VCaP (cell line): ENCODE results near the gene HHLA2.

ENCODE experiments used
- H3K27ac ChIP-seq: fragments of 450-650 bp; 2 replicates; pipeline ENCODE4 v1.5.1; 2017
- TF ChIP-seq, protein P1 (sequence below): fragments of 450-650 bp; conservative IDR thresholded peaks from 2 replicates; pipeline ENCODE4 v1.5.1; 2017; ENCODE audit warnings: mild to moderate bottlenecking, moderate library complexity

HHLA2 gene

DNA sequence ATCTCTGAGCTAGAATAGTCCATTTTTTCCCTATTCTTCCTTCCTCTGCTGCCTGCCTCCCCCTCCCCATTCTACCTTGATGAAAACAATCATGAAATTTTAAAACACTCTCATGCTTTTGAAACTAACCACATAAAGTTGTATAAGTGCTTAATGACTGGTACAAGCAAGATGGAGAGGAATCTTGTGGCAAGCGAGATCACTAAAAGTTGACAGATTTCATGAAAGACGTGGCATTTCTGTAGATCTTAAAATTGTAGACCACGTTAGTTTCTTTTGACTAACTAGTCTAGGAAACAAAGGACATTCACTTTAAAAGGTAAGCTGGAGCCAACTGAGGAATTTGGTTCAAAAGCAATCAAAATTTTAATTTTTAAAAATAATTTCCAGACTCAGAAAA is 35.4 kb downstream of the HHLA2 start:
- TF ChIP-seq, protein P1, sequence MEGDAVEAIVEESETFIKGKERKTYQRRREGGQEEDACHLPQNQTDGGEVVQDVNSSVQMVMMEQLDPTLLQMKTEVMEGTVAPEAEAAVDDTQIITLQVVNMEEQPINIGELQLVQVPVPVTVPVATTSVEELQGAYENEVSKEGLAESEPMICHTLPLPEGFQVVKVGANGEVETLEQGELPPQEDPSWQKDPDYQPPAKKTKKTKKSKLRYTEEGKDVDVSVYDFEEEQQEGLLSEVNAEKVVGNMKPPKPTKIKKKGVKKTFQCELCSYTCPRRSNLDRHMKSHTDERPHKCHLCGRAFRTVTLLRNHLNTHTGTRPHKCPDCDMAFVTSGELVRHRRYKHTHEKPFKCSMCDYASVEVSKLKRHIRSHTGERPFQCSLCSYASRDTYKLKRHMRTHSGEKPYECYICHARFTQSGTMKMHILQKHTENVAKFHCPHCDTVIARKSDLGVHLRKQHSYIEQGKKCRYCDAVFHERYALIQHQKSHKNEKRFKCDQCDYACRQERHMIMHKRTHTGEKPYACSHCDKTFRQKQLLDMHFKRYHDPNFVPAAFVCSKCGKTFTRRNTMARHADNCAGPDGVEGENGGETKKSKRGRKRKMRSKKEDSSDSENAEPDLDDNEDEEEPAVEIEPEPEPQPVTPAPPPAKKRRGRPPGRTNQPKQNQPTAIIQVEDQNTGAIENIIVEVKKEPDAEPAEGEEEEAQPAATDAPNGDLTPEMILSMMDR = no peak
- H3K27ac ChIP-seq = no peak overlapping the region

DNA sequence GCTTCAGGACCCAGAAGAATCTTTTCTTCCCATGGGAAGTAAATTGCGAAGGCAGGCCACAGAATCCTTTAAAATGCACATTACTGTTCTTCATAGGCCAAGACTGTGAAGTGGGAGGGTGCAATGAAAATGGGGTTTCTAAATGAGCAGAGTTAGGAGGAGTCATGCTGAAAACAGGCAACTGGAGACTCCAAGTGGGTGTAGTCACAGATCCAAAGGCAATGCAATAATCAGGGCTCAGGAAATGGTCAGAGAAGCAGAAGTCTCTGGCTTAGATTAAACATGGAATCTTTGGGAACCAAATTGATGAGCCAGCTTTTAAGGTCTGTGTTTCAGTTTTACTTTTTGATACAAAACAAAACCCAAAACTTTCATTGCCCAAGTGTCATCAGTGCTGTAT is 37.6 kb downstream of the HHLA2 start:
- TF ChIP-seq, protein P1 = no peak
- H3K27ac ChIP-seq = no peak overlapping the region

DNA sequence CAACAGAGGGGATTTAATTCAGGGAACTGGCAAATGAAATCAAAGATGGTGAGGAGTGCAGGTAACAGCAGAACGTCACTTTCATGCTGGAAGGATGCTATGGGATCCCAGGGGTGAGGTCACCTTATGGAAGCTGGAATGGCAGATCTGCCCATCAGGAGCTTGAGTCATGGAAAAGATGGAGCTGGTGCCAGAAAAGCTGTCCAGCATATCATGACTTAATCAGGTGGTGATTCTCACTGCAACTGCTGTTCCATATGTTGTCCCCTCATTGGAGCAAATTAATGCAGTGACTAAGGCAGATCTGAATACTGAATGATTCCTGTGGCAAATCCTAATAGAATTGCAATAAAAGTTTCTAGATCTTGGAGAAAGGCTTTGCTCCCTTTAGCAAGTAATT is 38.4 kb downstream of the HHLA2 start:
- no peak overlapping the region for H3K27ac ChIP-seq
- TF ChIP-seq, protein P1 = no peak

DNA sequence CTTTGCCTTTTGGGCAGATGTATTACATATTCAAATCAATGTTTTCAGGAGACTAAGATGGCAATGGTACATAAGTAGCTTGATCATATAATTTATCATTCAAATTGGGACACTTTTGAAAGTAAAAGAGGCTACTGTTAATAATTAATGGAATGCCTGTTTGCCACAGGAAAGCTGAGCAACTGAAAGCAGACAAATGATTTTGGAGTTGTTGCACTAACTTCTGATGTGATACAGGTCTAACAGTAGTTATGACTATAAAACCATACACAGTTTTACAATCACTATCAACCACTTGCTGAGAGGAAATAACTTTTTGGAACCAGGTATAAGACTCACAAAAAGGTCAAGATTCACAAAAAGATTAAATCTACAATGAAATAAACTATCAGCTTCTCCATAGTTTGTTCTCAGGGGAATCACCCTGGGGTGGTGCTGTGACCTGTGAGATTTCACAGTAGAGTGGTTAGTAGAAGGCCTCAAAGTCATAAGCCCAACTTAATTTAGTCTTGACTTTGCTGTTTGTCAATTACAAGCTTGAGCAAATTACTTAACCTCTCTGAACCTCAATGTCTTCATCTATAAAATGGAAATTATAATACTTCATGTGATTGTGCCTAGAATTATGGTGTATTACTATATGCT is 42.7 kb downstream of the HHLA2 start:
- peak overlapping the region; percentile 31; the same call in 1 of the 2 replicates for H3K27ac ChIP-seq
- TF ChIP-seq, protein P1 = no peak

DNA sequence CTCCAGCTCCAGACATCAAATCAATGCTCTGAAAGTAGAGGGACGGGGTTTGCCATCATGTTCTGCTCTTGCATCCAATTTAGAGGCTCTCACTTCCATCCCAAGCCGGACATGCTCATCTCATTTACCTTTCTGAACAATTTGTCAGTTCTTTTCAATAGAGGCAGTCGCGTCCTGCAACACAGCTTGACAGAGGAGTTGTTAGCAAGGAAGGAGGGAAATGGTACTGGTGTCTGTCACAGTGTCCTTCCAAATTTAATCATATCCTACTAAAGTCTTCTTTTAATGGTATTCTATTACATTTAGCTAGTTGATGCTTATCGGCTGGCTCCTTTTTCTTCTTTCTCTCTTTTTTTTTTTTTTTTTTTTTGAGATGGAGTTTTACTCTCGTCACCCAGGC is 45.6 kb downstream of the HHLA2 start:
- no peak overlapping the region for H3K27ac ChIP-seq
- TF ChIP-seq, protein P1 = no peak

DNA sequence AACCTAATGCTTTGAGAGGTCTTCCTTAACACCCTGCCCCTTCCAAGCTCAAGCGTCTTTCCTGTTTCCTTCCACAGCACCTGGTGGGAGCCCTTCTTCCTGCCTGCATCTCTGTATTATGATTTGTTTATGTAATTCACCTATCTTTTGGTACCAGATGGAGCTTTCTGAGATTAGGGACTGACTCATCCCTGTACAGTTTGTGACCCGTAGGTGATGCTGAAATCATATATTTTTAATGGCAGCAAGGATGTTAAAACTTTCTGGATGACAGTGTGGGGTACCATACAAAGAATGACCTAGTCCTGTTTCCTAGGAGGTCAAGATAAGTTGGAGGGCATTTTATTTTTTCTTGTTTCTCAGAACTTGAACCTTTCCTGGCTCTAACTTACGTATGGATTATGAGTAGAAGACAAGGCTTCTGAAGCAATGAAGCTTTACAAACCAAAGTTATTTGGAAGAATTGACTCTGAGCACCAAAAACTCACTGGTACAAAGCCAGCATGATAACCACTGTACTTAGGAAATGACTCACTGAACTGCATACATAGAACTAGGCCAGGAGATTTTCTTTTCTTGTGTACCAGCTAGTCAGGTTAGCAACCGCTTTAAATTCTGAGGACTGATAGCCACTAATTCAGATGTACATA is 46.6 kb downstream of the HHLA2 start:
- H3K27ac ChIP-seq = no peak overlapping the region
- TF ChIP-seq, protein P1 = no peak

DNA sequence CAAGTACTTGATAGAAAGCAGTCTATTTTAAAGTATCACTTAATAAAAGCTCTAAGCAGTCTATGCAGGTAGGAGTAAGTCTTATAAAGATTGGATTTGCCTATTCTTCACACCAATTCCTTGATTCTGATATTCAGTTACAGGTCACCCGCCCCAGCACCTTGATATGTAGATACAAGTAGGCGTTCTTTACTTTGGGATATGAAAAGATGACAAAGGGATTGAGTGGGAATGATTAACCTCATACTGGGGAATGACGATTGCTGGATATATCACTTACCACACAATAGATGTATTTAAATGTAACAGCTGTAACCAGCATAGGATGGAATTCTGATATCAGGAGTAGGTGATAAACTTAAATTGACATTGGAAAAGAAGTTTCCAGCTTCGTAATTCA is 47.1 kb downstream of the HHLA2 start:
- TF ChIP-seq, protein P1 = no peak

More for the DNA sequence above, 47.1 kb downstream of the HHLA2 start:
- H3K27ac ChIP-seq = no peak overlapping the region
